RWPE1 (cell line): ENCODE measurements around the gene THAP9.
A peak's percentile ranks its signal among the peaks of the same experiment; 100 is the strongest.
"Not testable (repeated sequence)": the region's sequence is repeated elsewhere in the genome, so short reads cannot be mapped to it uniquely, and the experiment has no call there.

ENCODE experiments used
- CTCF ChIA-PET: fragments of 350-600 bp; sonication (Branson Sonifier 250); formaldehyde crosslinking; extraction: SDS; loops from one replicate; lab custom pipeline; 2021; lab: Yijun Ruan, JAX
- POLR2A ChIA-PET: fragments of 400-600 bp; formaldehyde crosslinking; extraction: SDS; loops from one replicate; lab custom pipeline; 2020; ENCODE audit warnings: antibody characterized with exemption; ENCODE audit not compliant: low non-redundant PET; lab: Yijun Ruan, JAX
- DNase-seq: peaks from one replicate; pipeline ENCODE4 v3.0.0; 2012; ENCODE audit warnings: low spot score
- H3K27ac ChIP-seq: fragments of 450-650 bp; 2 replicates; pipeline ENCODE4 v1.5.1; 2017
- TF ChIP-seq, protein P1 (sequence below): fragments of 450-650 bp; conservative IDR thresholded peaks from 2 replicates; pipeline ENCODE4 v1.5.1; 2017; ENCODE audit warnings: low read depth, mild to moderate bottlenecking

Gene THAP9, protein sequence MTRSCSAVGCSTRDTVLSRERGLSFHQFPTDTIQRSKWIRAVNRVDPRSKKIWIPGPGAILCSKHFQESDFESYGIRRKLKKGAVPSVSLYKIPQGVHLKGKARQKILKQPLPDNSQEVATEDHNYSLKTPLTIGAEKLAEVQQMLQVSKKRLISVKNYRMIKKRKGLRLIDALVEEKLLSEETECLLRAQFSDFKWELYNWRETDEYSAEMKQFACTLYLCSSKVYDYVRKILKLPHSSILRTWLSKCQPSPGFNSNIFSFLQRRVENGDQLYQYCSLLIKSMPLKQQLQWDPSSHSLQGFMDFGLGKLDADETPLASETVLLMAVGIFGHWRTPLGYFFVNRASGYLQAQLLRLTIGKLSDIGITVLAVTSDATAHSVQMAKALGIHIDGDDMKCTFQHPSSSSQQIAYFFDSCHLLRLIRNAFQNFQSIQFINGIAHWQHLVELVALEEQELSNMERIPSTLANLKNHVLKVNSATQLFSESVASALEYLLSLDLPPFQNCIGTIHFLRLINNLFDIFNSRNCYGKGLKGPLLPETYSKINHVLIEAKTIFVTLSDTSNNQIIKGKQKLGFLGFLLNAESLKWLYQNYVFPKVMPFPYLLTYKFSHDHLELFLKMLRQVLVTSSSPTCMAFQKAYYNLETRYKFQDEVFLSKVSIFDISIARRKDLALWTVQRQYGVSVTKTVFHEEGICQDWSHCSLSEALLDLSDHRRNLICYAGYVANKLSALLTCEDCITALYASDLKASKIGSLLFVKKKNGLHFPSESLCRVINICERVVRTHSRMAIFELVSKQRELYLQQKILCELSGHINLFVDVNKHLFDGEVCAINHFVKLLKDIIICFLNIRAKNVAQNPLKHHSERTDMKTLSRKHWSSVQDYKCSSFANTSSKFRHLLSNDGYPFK

DNA sequence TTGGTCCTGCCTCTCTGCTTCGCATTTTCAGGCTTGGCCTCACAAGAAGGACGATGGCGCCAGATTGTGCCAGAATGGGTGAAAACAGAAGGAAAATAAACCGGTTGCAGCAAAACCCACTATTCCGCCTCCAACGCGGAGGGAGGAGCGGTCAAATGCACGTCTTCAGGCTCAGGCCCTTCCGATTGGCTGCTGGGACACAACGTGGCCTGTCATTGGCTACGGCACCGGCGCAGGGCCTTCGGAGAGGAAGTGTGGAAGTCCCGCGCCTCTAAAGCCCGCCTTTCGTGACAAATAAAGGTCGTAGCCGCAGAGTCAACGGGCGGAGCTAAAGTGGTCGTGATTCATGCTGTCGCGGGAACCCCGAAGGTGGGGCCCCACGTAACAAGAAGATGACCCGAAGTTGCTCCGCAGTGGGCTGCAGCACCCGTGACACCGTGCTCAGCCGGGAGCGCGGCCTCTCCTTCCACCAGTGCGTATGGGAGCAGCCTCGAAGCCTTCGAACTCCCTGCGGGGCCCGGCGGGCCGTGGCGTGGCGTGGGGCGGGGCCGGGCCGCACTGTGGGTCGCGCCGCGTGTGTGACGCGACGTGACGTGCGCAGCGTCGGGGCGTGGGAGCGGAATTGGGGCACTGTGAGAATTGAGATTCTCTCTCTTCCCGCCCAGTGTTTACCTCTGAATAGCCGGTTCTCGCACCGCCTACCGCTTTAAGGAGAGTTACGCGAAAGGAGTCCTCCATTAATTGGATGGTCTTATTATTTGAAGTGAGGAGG lies at the start of gene THAP9:
Gene THAP9 (plus strand): TSS at position 325 of the 772 bp plus-strand sequence. CDS start 68 bp downstream, at position 393.
- TF ChIP-seq, protein P1, sequence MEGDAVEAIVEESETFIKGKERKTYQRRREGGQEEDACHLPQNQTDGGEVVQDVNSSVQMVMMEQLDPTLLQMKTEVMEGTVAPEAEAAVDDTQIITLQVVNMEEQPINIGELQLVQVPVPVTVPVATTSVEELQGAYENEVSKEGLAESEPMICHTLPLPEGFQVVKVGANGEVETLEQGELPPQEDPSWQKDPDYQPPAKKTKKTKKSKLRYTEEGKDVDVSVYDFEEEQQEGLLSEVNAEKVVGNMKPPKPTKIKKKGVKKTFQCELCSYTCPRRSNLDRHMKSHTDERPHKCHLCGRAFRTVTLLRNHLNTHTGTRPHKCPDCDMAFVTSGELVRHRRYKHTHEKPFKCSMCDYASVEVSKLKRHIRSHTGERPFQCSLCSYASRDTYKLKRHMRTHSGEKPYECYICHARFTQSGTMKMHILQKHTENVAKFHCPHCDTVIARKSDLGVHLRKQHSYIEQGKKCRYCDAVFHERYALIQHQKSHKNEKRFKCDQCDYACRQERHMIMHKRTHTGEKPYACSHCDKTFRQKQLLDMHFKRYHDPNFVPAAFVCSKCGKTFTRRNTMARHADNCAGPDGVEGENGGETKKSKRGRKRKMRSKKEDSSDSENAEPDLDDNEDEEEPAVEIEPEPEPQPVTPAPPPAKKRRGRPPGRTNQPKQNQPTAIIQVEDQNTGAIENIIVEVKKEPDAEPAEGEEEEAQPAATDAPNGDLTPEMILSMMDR: no peak
- CTCF ChIA-PET: interaction anchor here (0.6 kb wide), 1 partner anchor 111 kb away, joined by 5 read pairs; no protein-coding TSS in a partner anchor
- POLR2A ChIA-PET: interaction anchor here (1.1 kb wide), 1 partner anchor 113 kb away, joined by 3 read pairs; no protein-coding TSS in a partner anchor
- H3K27ac ChIP-seq: peak within 1 kb of the TSS; percentile 99
- peak; percentile 94 for DNase-seq

GRCh38 chr4:82851318-82851717 lies 49.2 kb upstream of the THAP9 start:
- DNase-seq: no peak
- TF ChIP-seq, protein P1: no peak
- POLR2A ChIA-PET: no interaction called here
- H3K27ac ChIP-seq: no peak overlapping the region
- CTCF ChIA-PET: no interaction called here

DNA sequence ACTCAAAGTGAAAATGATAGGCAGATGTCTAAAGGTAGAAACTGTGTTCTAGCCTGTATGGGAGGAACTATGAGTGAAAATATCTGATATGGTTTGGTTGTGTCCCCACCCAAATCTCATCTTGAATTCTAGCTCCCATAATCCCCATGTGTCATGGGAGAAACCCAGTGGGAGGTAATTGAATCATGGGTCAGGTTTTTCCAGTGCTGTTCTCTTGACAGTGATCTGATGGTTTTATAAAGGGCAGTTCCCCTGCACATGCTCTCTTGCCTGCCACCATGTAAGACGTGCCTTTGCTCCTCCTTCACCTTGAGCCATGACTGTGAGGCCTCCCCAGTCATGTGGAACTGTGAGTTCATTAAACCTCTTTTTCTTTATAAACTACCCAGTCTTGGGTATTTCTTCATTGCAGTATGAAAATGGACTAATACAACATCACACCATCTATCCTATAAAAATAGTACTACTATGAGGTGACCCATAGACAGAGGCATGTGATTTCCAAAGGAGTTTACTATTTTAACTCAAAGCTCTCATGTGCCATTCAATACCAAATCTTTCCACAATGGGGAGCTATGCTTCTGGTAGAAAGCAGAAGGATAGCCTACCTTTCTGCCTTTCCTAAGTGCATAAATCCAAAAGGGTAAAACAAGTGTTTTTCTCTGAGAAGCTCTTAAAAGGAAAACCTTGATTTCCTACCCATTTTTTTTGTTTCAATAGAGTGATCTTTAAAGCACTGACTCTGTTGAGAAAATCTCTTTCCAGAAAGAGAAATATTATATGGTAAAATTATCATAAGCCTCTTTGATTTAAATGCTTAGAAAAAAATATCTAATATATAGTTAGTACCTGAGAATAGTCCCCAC lies 48.4 kb upstream of the THAP9 start:
- no peak overlapping the region for H3K27ac ChIP-seq
- ChIA-PET CTCF (interaction anchor here (0.7 kb wide), 1 partner anchor 89 kb away, joined by 4 read pairs; no protein-coding TSS in a partner anchor), POLR2A (no interaction called here)
- peak; percentile 5 for DNase-seq
- TF ChIP-seq, protein P1: peak; percentile 45

DNA sequence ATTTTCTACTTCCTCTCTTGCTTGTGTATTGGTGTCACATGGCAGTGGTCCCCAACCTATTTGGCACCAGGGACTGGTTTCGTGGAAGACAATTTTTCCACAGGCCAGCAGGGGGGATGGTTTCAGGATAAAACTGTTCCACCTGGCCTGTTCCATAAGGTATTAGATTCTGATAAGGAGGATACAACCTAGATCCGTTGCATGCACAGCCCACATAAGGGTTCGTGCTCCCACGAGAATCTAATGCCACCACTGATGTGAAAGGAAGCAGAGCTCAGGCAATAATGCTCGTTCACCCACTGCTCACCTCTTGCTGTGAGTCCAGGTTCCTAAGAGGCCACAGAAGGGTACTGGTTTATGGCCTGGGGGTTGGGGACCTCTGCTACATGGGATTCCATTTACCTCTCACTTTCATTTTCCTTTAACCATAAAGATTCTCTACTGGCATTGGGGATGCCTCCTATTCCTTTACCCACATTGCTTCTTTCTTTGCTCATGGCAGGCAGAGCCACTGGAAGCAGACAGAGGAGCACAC lies 47.7 kb upstream of the THAP9 start:
- ChIA-PET POLR2A (no interaction called here), CTCF (interaction anchor here (0.7 to 1.1 kb wide), 2 partner anchors 16 to 88 kb away, joined by 3 to 4 read pairs; no protein-coding TSS in a partner anchor)

DNA sequence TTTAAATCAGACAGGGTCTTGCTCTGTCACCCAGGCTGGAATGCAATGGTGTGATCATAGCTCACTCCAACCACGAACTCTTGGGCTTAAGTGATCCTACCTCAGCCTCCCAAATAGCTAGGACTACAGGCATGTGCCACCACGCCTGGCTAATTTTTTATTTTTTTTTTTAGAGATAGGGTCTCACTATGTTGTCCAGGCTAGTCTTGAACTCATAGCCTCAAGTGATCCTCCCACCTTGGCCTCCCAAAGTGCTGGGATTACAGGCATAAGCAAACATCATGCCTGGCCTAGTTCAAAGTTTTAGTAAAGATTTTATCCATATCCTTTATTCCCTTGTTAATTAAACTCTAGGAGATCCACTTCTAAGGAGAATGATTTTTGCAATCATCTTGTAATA lies 40.0 kb upstream of the THAP9 start:
- not testable (repeated sequence) for DNase-seq

More for the DNA sequence above, 47.7 kb upstream of the THAP9 start:
- TF ChIP-seq, protein P1: no peak
- DNase-seq: no peak
- no peak overlapping the region for H3K27ac ChIP-seq

GRCh38 chr4:82861529-82861928 lies 39.0 kb upstream of the THAP9 start:
- DNase-seq: no peak
- ChIA-PET POLR2A (no interaction called here), CTCF (no interaction called here)
- TF ChIP-seq, protein P1: no peak
- H3K27ac ChIP-seq: no peak overlapping the region

More for the DNA sequence above, 40.0 kb upstream of the THAP9 start:
- H3K27ac ChIP-seq, CTCF ChIA-PET, POLR2A ChIA-PET: not testable (repeated sequence)
